ENCODE measurements around the gene AP3B1.

The AP3B1 gene

DNA sequence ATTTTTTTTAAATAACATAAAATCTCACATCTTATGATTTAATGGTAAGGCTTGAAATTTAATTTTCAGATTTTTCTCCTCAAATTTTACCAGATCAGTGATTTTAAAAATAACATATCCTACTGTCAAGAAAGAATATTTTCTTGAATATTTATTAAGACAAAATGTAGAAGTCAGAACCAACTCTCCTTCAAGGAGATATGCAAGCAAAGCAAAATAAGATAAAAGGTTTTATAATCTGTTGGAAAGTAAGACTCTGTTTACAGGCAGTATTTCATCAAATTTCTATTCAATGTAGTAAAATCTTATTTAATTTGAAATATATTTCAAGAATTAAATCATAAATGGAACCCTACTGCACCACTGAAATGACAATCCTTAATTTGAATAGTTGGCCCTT, 7.3 kb downstream of the AP3B1 start:
- TF ChIP-seq, protein P1, sequence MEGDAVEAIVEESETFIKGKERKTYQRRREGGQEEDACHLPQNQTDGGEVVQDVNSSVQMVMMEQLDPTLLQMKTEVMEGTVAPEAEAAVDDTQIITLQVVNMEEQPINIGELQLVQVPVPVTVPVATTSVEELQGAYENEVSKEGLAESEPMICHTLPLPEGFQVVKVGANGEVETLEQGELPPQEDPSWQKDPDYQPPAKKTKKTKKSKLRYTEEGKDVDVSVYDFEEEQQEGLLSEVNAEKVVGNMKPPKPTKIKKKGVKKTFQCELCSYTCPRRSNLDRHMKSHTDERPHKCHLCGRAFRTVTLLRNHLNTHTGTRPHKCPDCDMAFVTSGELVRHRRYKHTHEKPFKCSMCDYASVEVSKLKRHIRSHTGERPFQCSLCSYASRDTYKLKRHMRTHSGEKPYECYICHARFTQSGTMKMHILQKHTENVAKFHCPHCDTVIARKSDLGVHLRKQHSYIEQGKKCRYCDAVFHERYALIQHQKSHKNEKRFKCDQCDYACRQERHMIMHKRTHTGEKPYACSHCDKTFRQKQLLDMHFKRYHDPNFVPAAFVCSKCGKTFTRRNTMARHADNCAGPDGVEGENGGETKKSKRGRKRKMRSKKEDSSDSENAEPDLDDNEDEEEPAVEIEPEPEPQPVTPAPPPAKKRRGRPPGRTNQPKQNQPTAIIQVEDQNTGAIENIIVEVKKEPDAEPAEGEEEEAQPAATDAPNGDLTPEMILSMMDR (IDR thresholded peaks at IDR 0.05), result no peak

DNA sequence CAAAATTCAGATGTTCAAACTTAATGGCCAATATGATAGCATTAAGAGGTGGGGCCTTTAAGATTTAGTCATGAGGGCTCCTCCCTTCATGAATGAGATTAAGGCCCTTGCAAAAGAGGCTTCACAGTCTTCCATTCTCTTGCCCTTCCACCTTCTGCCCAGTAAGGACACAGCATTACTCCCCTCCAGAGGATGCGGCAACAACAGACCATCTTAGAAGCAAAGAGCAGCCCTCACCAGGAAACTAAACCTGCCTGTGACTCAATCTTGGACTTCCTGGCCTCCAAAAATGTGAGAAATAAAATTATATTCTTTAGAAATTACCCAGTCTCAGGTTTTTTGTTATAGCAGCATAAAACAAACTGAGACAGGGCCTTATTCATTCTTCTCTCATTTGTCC, 8.2 kb downstream of the AP3B1 start:
- Histone ChIP-seq H3K4me3 (ENCODE audit: low read depth, low read length) (no peak overlapping the region), H3K27me3 (ENCODE audit: control insufficient read depth, insufficient read depth, low read length) (no peaks in the 10 kb centered on the region), H3K79me2 (peaks cover 5% of the 10 kb centered on the region), H2AFZ (no peak overlapping the region), H3K27ac (no peak overlapping the region), H3K36me3 (ENCODE audit: control insufficient read depth, insufficient read depth, low read length) (no peaks in the 10 kb centered on the region), H3K9ac (no peak overlapping the region), H3K9me3 (ENCODE audit: control insufficient read depth, low read length) (no peaks in the 10 kb centered on the region), H3K4me1 (no peaks in the 10 kb centered on the region), H3K4me2 (ENCODE audit: low read length) (no peak overlapping the region)
- TF ChIP-seq, protein P1 (IDR thresholded peaks at IDR 0.05), result no peak

More for the DNA sequence above, 7.3 kb downstream of the AP3B1 start:
- no peaks in the 10 kb centered on the region for H3K27me3 ChIP-seq (ENCODE audit: control insufficient read depth, insufficient read depth, low read length)
- H3K27ac ChIP-seq, result no peak overlapping the region
- H3K4me1 ChIP-seq, result no peaks in the 10 kb centered on the region
- H3K9ac ChIP-seq, result no peak overlapping the region
- no peak overlapping the region for H3K4me3 ChIP-seq (ENCODE audit: low read depth, low read length)
- H3K36me3 ChIP-seq (ENCODE audit: control insufficient read depth, insufficient read depth, low read length), result no peaks in the 10 kb centered on the region
- H3K4me2 ChIP-seq (ENCODE audit: low read length), result no peak overlapping the region
- no peaks in the 10 kb centered on the region for H3K9me3 ChIP-seq (ENCODE audit: control insufficient read depth, low read length)
- peaks cover 5% of the 10 kb centered on the region for H3K79me2 ChIP-seq
- no peak overlapping the region for H2AFZ ChIP-seq

DNA sequence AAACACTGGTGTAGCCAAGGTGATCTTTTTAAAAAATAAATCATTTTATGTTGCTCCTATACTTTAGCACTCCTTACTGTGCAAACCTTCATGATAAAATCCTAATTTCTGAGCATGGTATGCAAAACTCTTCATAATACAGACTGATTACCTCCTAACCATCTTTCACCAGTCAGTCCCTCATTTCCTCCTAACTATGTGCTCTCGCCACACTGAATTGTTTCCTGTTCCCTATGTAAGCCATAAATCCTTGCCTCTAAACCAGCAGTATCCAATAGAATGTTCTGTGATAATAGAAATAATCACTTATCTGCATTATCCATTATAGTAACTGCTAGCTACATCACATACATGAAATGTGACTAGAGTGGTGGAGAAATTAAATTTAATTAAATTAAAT, 10.7 kb downstream of the AP3B1 start:
- peaks cover 8% of the 10 kb centered on the region for H3K79me2 ChIP-seq
- H3K27ac ChIP-seq, result no peak overlapping the region
- no peak overlapping the region for H3K9ac ChIP-seq
- H3K4me1 ChIP-seq, result no peaks in the 10 kb centered on the region
- H3K4me3 ChIP-seq (ENCODE audit: low read depth, low read length), result no peak overlapping the region
- no peaks in the 10 kb centered on the region for H3K27me3 ChIP-seq (ENCODE audit: control insufficient read depth, insufficient read depth, low read length)
- H3K9me3 ChIP-seq (ENCODE audit: control insufficient read depth, low read length), result no peaks in the 10 kb centered on the region
- no peak overlapping the region for H2AFZ ChIP-seq
- H3K36me3 ChIP-seq (ENCODE audit: control insufficient read depth, insufficient read depth, low read length), result no peaks in the 10 kb centered on the region
- H3K4me2 ChIP-seq (ENCODE audit: low read length), result no peak overlapping the region
- TF ChIP-seq, protein P1 (IDR thresholded peaks at IDR 0.05), result no peak

DNA sequence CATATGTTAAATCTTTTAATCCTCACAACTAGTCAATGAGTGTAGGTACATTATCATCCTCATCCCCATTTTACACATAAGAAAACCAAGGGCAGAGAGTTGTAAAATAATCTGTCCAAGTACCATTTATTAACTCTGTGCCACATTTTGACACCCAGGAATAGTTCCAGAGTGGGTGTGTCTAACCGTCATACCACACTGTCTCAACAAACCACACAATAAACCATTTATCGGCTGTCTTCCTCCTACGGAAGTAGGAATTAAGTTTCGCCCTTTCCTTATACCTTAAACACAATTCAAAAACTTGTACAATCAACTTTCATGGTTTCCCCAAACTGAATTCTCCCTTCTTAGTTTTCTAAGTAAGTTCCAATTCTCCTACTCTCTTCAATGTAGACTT, 11.4 kb downstream of the AP3B1 start:
- Histone ChIP-seq H3K27ac (no peak overlapping the region), H3K36me3 (ENCODE audit: control insufficient read depth, insufficient read depth, low read length) (no peaks in the 10 kb centered on the region), H3K27me3 (ENCODE audit: control insufficient read depth, insufficient read depth, low read length) (no peaks in the 10 kb centered on the region), H3K4me1 (no peaks in the 10 kb centered on the region), H3K4me3 (ENCODE audit: low read depth, low read length) (no peak overlapping the region), H3K4me2 (ENCODE audit: low read length) (no peak overlapping the region), H3K9me3 (ENCODE audit: control insufficient read depth, low read length) (no peaks in the 10 kb centered on the region), H3K9ac (no peak overlapping the region), H3K79me2 (peaks cover 9% of the 10 kb centered on the region), H2AFZ (no peak overlapping the region)
- TF ChIP-seq, protein P1 (IDR thresholded peaks at IDR 0.05), result no peak

DNA sequence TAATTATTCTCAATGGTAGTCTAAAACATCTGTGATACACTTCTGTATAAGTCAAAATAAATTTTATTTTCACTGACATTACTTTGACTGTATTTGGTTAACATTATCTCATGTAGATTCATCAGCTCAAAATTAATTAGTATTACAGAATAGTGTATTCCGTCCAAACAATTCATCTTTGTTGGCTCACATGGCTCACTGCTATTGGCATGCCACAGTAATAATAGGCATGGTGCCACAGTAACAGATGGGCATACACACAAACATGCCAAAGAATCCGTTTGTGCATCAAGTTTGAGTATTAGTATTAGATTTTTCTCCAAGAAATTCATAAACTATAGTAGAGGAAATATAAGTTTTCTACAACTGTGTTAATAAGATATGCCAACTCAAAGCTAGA, 14.2 kb downstream of the AP3B1 start:
- Histone ChIP-seq H3K4me3 (ENCODE audit: low read depth, low read length) (no peak overlapping the region), H3K9me3 (ENCODE audit: control insufficient read depth, low read length) (no peaks in the 10 kb centered on the region), H3K27me3 (ENCODE audit: control insufficient read depth, insufficient read depth, low read length) (no peaks in the 10 kb centered on the region), H3K4me2 (ENCODE audit: low read length) (no peak overlapping the region), H2AFZ (no peak overlapping the region), H3K4me1 (peaks cover 3% of the 10 kb centered on the region), H3K36me3 (ENCODE audit: control insufficient read depth, insufficient read depth, low read length) (no peaks in the 10 kb centered on the region), H3K27ac (no peak overlapping the region), H3K79me2 (peaks cover 15% of the 10 kb centered on the region), H3K9ac (no peak overlapping the region)
- TF ChIP-seq, protein P1 (IDR thresholded peaks at IDR 0.05), result no peak

All from parathyroid adenoma (tissue), 2 donors.